H7 (cell line): ENCODE data around the gene CFLAR. TPM values are rescaled to one million over a fixed set of nuclear protein-coding genes. Genes with fewer than 3 reads are reported as not detected.
A peak's percentile ranks its signal among the peaks of the same experiment; 100 is the strongest.

Source experiments
- DNase-seq: peaks from one replicate; pipeline ENCODE4 v3.0.0; 2012
- H3K27me3 ChIP-seq: 2 replicates; pipeline ENCODE4 v1.6.0; 2011; ENCODE audit warnings: mild to moderate bottlenecking, low read length; ENCODE audit not compliant: control insufficient read depth, insufficient read depth
- H3K36me3 ChIP-seq: replicated peaks from 2 replicates; pipeline ENCODE4 v1.5.1; 2011; ENCODE audit warnings: low read length; ENCODE audit not compliant: control insufficient read depth, insufficient read depth
- H3K4me3 ChIP-seq: 2 replicates; pipeline ENCODE4 v1.5.1; 2011; ENCODE audit warnings: low read depth, mild to moderate bottlenecking, control low read depth, low read length, moderate library complexity; ENCODE audit not compliant: insufficient read depth
- total RNA-seq: library from RNA; depleted of rRNA; stranded (reverse); fragments of >200 nt; shearing (Covaris generic); gene quantifications from 2 replicates; pipeline ENCODE4 v1.2.3, GENCODE V29; 2014; rRNA removed

The CFLAR gene
- total RNA-seq, result 9.0 and 18.3 TPM in 2 replicates

GRCh38 chr2:201116115-201116958 lies at the start of gene CFLAR:
CFLAR (plus strand) TSS chr2:201116164; CDS start chr2:201129866, 13,702 bp downstream.
- peak; percentile 61 for DNase-seq
- no peaks in the 10 kb centered on the region for H3K27me3 ChIP-seq
- H3K4me3 ChIP-seq, result peak within 1 kb of the TSS; percentile 43
- no peaks in the 10 kb centered on the region for H3K36me3 ChIP-seq

- Histone ChIP-seq H3K36me3 (no peaks in the 10 kb centered on the region), H3K27me3 (no peaks in the 10 kb centered on the region), H3K4me3 (peak overlapping the region; percentile 60)
- DNase-seq, result peak; percentile 13
Observed at GRCh38 chr2:201070948-201071478, 45.0 kb upstream of the CFLAR start.

DNA sequence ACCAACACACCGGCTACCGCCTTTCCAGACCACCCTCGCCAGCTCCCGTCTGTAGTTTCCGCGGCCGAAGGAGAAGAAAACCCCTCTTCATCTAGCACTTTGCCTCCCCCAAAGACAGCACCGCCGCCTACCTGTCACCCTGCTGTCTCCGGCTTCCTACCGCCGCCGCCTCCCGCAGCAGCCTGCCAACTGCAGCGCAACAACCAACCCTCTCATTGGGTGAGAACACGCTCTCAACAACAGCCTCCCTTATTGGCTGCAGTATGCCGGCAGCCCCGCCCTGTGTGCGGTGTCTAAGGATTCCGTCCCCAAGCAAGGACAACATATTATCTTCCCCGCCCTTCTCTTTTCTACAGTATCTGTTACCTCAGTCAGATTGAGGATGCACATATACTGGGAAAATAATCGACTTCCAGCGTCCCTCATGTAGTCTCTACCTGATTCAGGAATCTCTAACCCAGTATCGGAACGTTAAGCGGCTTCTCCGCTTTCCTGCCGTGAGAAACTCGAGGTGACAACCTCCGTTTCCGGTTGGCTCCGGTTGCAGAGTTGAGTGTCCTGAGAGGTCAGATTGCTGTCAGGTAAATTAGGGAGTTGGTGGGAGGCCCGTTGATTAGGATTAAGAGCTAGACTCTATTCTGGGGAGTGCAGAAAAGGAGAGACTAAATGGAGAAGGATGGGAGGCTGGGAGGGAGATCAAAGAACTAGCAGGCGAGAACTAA lies 44.3 kb upstream of the CFLAR start, which contains the start of the genes HYCC2 and NDUFB3:
TSS of gene HYCC2 (minus strand) at position 193 of the 722 bp plus-strand sequence. CDS start 47,662 bp downstream, outside the sequence.
TSS of gene NDUFB3 (plus strand) at position 523 of the 722 bp plus-strand sequence. CDS start 6,882 bp downstream, outside the sequence.
- peak within 1 kb of the TSS; percentile 60 for H3K4me3 ChIP-seq
- no peaks in the 10 kb centered on the region for H3K27me3 ChIP-seq
- peak; percentile 94 for DNase-seq
- H3K36me3 ChIP-seq, result no peaks in the 10 kb centered on the region

- no peak for DNase-seq
- Histone ChIP-seq H3K36me3 (no peaks in the 10 kb centered on the region), H3K27me3 (no peaks in the 10 kb centered on the region), H3K4me3 (peak overlapping the region; percentile 60)
Observed at GRCh38 chr2:201072201-201072530, 43.8 kb upstream of the CFLAR start.

- Histone ChIP-seq H3K4me3 (no peak overlapping the region), H3K36me3 (no peaks in the 10 kb centered on the region), H3K27me3 (no peaks in the 10 kb centered on the region)
- DNase-seq, result no peak
Observed at GRCh38 chr2:201073071-201073470, 42.9 kb upstream of the CFLAR start.

DNA sequence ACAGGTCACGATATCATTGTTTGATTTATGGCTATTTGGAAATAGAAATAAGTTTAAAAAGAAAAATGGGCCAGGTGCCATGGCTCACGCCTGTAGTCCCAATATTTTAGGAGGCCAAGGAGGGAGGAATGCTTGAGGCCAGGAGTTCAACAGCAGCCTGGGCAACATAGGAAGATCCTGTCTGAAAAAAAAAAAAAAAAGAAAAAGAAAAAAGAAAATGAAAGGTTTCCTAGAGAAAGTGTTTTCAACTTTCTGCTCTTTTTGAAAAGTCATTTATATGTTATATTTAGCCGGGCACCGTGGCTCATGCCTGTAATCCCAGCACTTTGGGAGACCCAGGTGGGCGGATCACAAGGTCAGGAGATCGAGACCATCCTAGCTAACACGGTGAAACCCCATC lies 41.0 kb upstream of the CFLAR start:
- Histone ChIP-seq H3K4me3 (no peak overlapping the region), H3K27me3 (no peaks in the 10 kb centered on the region), H3K36me3 (no peaks in the 10 kb centered on the region)
- no peak for DNase-seq

- H3K36me3 ChIP-seq, result no peaks in the 10 kb centered on the region; the same call in 1 of the 2 replicates
- no peak for DNase-seq
- no peak overlapping the region for H3K4me3 ChIP-seq
- H3K27me3 ChIP-seq, result no peaks in the 10 kb centered on the region
Observed at GRCh38 chr2:201084863-201085262, 31.1 kb upstream of the CFLAR start.

GRCh38 chr2:201090574-201090973 lies 25.4 kb upstream of the CFLAR start:
- H3K4me3 ChIP-seq, result no peak overlapping the region
- no peak for DNase-seq

GRCh38 chr2:201093573-201093972 lies 22.4 kb upstream of the CFLAR start:
- no peak overlapping the region for H3K4me3 ChIP-seq
- no peaks in the 10 kb centered on the region for H3K36me3 ChIP-seq
- H3K27me3 ChIP-seq, result no peaks in the 10 kb centered on the region
- DNase-seq, result no peak

More at GRCh38 chr2:201090574-201090973, 25.4 kb upstream of the CFLAR start:
- Histone ChIP-seq H3K27me3 (no peaks in the 10 kb centered on the region), H3K36me3 (no peaks in the 10 kb centered on the region)

- Histone ChIP-seq H3K36me3 (no peaks in the 10 kb centered on the region), H3K27me3 (no peaks in the 10 kb centered on the region), H3K4me3 (no peak overlapping the region)
- no peak for DNase-seq
Observed at GRCh38 chr2:201100497-201100896, 15.5 kb upstream of the CFLAR start.

- Histone ChIP-seq H3K27me3 (no peaks in the 10 kb centered on the region), H3K36me3 (no peaks in the 10 kb centered on the region), H3K4me3 (no peak overlapping the region)
- DNase-seq, result no peak
Observed at GRCh38 chr2:201105759-201106158, 10.2 kb upstream of the CFLAR start.

GRCh38 chr2:201107624-201108023 lies 8.3 kb upstream of the CFLAR start:
- Histone ChIP-seq H3K36me3 (no peaks in the 10 kb centered on the region), H3K27me3 (no peaks in the 10 kb centered on the region), H3K4me3 (no peak overlapping the region)
- no peak for DNase-seq

DNA sequence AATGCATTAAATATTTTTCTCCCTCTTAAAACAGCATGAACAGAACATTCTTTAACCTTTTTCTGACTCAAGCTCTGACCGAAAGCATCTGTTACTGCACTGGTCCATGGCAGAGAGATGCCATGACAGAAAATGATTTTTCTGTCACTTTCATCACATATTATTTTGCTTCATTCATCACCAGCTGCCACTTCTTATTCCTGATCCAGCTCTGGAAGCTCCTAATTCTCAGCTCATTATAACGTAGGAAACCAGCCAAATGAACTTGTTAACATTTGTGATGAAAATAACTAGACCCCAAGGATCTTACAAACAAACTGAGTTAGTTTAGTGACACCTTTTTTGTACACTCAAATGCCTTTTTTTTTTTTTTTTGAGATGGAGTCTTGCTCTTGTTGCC lies 7.6 kb upstream of the CFLAR start:
- H3K36me3 ChIP-seq, result no peaks in the 10 kb centered on the region
- no peaks in the 10 kb centered on the region for H3K27me3 ChIP-seq
- no peak for DNase-seq
- H3K4me3 ChIP-seq, result no peak overlapping the region

DNA sequence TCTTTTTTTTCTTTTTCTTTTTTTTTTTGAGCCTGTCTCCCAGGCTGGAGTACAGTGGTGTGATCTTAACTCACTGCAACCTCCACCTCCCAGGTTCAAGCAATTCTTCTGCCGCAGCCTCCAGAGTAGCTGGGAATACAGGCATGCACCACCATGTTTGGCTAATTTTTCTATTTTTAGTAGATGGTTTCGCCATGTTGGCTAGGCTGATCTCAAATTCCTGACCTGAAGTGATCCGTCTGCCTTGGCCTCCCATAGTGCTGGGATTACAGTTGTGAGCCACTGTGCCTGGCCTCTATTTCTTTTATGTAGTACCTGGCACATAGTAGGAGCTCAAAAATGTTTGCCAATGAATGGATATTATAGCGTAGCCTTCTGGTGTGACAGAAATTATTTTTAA lies 6.8 kb upstream of the CFLAR start:
- Histone ChIP-seq H3K27me3 (no peaks in the 10 kb centered on the region), H3K4me3 (no peak overlapping the region), H3K36me3 (no peaks in the 10 kb centered on the region)
- DNase-seq, result no peak

GRCh38 chr2:201110615-201111014 lies 5.3 kb upstream of the CFLAR start:
- no peaks in the 10 kb centered on the region for H3K36me3 ChIP-seq
- no peaks in the 10 kb centered on the region for H3K27me3 ChIP-seq
- no peak for DNase-seq
- no peak overlapping the region for H3K4me3 ChIP-seq
